HL-60 (cell line): ENCODE data around the gene SYNC.

Experiments used
- DNase-seq, 2 experiments: peaks; one replicate each; pipeline ENCODE4 v3.0.0-alpha.2; 2010 to 2020; ENCODE audit warnings: low read depth in 1 of 2, low spot score in 1 of 2
- H3K27ac ChIP-seq: fragments of 250-450 bp; sonication (Bioruptor Pico); replicated peaks from 2 replicates; pipeline ENCODE4 v1.5.1; 2020; ENCODE audit warnings: mild to moderate bottlenecking, moderate library complexity
- H3K27me3 ChIP-seq: fragments of 250-450 bp; sonication (Bioruptor Pico); 2 replicates; pipeline ENCODE4 v1.5.1; 2021; ENCODE audit warnings: mild to moderate bottlenecking, moderate library complexity; ENCODE audit not compliant: insufficient read depth, poor library complexity, severe bottlenecking
- H3K4me3 ChIP-seq: replicated peaks from 2 replicates; pipeline ENCODE4 v1.5.1; 2011; ENCODE audit warnings: mild to moderate bottlenecking, control low read depth, low read length; ENCODE audit not compliant: insufficient read depth
- CTCF ChIP-seq: IDR thresholded peaks from one replicate; pipeline ENCODE4 v1.5.1; 2011; ENCODE audit warnings: low read length, control low read depth, inconsistent platforms; ENCODE audit not compliant: insufficient read depth
- GABPA ChIP-seq: IDR thresholded peaks from 2 replicates; pipeline ENCODE4 v1.6.1; 2012; ENCODE audit warnings: low read depth
- POLR2AphosphoS5 ChIP-seq: IDR thresholded peaks from 2 replicates; pipeline ENCODE4 v1.6.1; 2012; ENCODE audit warnings: low read depth
- SPI1 ChIP-seq: IDR thresholded peaks from 2 replicates; pipeline ENCODE4 v1.6.1; 2012; ENCODE audit warnings: low read depth, mild to moderate bottlenecking, borderline replicate concordance
- TF ChIP-seq, protein P1 (sequence below): IDR thresholded peaks from 2 replicates; pipeline ENCODE4 v1.6.1; 2012; ENCODE audit warnings: low read depth; ENCODE audit not compliant: insufficient replicate concordance

The SYNC gene

DNA sequence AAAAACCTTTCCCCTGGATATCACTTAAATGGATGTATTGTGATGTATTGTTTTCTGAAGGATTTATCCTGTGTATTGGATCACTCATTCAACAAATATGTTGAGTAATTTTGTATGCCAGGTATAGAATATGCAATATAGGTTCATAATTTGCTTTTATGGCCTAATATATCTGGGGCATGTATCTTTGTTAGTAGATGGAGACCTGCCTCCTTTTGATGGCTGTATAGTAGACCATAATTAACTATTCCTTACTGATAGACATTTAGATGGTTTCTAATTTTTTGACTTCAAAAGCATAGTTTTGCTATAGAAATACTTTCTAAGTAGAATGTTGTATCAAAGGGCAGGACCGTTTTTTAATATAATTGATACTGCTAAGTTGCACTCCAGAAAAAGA lies 43.0 kb downstream of the SYNC start:
- Histone ChIP-seq H3K27me3 (no peaks in the 10 kb centered on the region), H3K4me3 (no peak overlapping the region), H3K27ac (no peak overlapping the region)
- no peak for DNase-seq
- TF ChIP-seq SPI1 = no peak

DNA sequence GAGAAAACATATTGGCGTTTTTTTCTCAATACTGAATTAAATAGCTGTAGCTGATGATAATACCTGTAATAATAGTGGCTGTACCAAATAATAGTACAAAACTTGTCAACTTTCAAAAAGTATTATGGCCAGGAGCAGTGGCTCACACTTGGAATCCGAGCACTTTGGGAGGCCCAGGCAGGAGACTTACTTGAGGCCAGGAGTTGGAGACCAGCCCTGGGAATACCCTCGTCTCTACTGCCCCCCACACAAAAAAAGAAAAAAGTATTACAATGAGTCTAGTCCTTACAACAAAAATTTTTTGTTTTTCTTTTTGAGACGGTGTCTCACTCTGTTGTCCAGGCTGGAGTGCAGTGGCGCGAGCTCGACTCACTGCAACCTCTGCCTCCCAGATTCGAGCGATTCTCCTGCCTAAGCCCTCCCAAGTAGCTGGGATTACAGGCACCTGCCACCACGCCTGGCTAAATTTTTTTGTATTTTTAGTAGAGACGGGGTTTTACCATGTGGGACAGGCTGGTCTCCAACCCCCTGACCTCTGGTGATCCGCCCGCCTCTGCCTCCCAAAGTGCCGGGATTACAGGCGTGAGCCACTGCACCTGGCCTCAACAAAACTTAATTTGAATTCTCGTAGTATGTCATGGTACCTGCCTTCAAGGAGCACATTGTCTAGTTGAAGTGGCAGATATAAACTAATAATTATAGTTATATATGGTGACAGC lies 50.2 kb downstream of the SYNC start:
- DNase-seq = no peak
- TF ChIP-seq GABPA (no peak), POLR2AphosphoS5 (no peak), CTCF (no peak), SPI1 (no peak)
- TF ChIP-seq, protein P1, sequence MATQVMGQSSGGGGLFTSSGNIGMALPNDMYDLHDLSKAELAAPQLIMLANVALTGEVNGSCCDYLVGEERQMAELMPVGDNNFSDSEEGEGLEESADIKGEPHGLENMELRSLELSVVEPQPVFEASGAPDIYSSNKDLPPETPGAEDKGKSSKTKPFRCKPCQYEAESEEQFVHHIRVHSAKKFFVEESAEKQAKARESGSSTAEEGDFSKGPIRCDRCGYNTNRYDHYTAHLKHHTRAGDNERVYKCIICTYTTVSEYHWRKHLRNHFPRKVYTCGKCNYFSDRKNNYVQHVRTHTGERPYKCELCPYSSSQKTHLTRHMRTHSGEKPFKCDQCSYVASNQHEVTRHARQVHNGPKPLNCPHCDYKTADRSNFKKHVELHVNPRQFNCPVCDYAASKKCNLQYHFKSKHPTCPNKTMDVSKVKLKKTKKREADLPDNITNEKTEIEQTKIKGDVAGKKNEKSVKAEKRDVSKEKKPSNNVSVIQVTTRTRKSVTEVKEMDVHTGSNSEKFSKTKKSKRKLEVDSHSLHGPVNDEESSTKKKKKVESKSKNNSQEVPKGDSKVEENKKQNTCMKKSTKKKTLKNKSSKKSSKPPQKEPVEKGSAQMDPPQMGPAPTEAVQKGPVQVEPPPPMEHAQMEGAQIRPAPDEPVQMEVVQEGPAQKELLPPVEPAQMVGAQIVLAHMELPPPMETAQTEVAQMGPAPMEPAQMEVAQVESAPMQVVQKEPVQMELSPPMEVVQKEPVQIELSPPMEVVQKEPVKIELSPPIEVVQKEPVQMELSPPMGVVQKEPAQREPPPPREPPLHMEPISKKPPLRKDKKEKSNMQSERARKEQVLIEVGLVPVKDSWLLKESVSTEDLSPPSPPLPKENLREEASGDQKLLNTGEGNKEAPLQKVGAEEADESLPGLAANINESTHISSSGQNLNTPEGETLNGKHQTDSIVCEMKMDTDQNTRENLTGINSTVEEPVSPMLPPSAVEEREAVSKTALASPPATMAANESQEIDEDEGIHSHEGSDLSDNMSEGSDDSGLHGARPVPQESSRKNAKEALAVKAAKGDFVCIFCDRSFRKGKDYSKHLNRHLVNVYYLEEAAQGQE = no peak
- Histone ChIP-seq H3K27me3 (no peaks in the 10 kb centered on the region), H3K27ac (peak overlapping the region; percentile 99), H3K4me3 (peak overlapping the region; percentile 64)

DNA sequence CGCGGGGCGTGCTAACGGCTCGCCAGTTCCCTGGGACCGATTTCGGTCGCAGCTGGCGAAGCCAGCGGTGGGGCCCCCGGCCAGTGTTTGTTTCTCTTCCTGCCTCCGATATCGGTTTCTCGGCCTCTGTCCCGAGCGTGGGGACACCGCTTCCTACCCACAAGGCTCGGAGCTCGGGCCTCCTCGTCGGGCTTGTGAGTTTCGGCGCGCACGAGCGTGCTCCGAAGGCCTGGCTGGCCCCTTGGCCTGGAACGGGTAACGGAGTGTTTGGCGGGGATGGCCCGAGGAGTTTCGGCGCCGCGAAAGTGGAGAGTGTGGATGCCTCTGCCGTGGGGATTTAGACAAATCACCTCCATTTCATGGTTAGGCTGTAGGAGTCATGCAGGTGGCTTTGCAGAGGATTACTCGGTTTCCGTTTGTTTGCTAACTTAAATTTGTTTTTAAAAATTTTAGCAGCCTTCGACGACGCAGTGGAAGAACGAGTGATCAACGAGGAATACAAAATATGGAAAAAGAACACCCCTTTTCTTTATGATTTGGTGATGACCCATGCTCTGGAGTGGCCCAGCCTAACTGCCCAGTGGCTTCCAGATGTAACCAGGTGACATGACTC lies 51.0 kb downstream of the SYNC start:
- peak overlapping the region; percentile 99 for H3K27ac ChIP-seq
- TF ChIP-seq CTCF = no peak
- TF ChIP-seq GABPA = no peak
- no peak; the same call in 1 of the 2 replicates for TF ChIP-seq POLR2AphosphoS5
- TF ChIP-seq, protein P1 = no peak
- TF ChIP-seq SPI1 = no peak
- H3K27me3 ChIP-seq = no peaks in the 10 kb centered on the region
- DNase-seq = no peak
- H3K4me3 ChIP-seq = peak overlapping the region; percentile 64

GRCh38 chr1:32650752-32651460 lies 51.7 kb downstream of the SYNC start, which contains the start of gene RBBP4:
Gene RBBP4, plus strand, starts transcription at chr1:32651208. Its CDS starts 99 bp downstream, at chr1:32651307.
- no peak for TF ChIP-seq SPI1
- TF ChIP-seq POLR2AphosphoS5 = peak; percentile 71
- TF ChIP-seq, protein P1 = peak; percentile 5
- Histone ChIP-seq H3K27ac (peak within 1 kb of the TSS; percentile 99), H3K4me3 (peak within 1 kb of the TSS; percentile 79), H3K27me3 (no peaks in the 10 kb centered on the region)
- DNase-seq = peak; percentile 94 to 97
